ENCODE measurements around the gene OLFM2.
A peak's percentile ranks its signal among the peaks of the same experiment; 100 is the strongest.
"Not testable (repeated sequence)": the region's sequence is repeated elsewhere in the genome, so short reads cannot be mapped to it uniquely, and the experiment has no call there.

Gene OLFM2

GRCh38 chr19:9834726-9835506 lies 101.4 kb downstream of the OLFM2 start, which contains the start of gene PIN1:
Gene PIN1 (plus strand): TSS chr19:9835318. CDS start chr19:9835345, 27 bp downstream.
- Histone ChIP-seq H3K4me1 (ENCODE audit: control insufficient read depth, insufficient read depth, low read length) (no peaks in the 10 kb centered on the region), H3K36me3 (ENCODE audit: control insufficient read depth, insufficient read depth, low read length) (0 out of 2 replicates have a peak, but pooled peaks cover 4% of the 10 kb centered on the region), H3K27ac (ENCODE audit: low read length) (no peak within 1 kb of the TSS), H3K27me3 (ENCODE audit: control insufficient read depth, insufficient read depth, low read length) (no peaks in the 10 kb centered on the region), H3K9me3 (ENCODE audit: control insufficient read depth, insufficient read depth, low read length) (no peaks in the 10 kb centered on the region), H3K4me3 (ENCODE audit: low read length) (peak within 1 kb of the TSS; percentile 91)
- peak; percentile 92 for DNase-seq (ENCODE audit: low read depth, low spot score)
- WGBS (ENCODE audit: insufficient coverage, insufficient read length) = no CpG with 5 or more reads among the region's 73 CpGs

DNA sequence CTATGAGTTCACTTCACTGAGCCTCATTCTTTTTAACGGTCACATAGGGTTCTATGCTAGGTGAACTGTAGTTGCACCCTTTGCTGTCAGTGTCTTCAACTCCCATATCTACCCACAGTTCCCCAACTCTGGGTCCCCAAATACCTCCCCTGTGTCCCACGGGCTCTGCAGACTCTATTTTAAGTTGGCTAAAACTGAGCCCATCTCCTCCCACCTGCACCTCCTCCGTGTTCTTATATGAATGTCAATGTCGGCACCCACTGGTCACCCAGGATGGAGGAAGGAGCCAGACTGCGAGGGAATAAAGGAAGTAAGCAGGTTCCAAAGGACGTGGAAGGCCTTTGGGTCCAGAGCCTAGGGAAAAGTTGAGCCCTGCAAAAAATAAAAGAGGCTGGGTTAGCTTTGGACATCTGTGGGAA lies 102.0 kb downstream of the OLFM2 start:
- H3K4me1 ChIP-seq (ENCODE audit: control insufficient read depth, insufficient read depth, low read length) = no peaks in the 10 kb centered on the region
- no peak overlapping the region for H3K27ac ChIP-seq (ENCODE audit: low read length)
- no peak for DNase-seq (ENCODE audit: low read depth, low spot score)
- H3K4me3 ChIP-seq (ENCODE audit: low read length) = peak overlapping the region; percentile 16; the same call in 1 of the 2 replicates
- no CpG with 5 or more reads among the region's 6 CpGs for WGBS (ENCODE audit: insufficient coverage, insufficient read length)
- 0 out of 2 replicates have a peak, but pooled peaks cover 4% of the 10 kb centered on the region for H3K36me3 ChIP-seq (ENCODE audit: control insufficient read depth, insufficient read depth, low read length)
- H3K9me3 ChIP-seq (ENCODE audit: control insufficient read depth, insufficient read depth, low read length) = no peaks in the 10 kb centered on the region
- H3K27me3 ChIP-seq (ENCODE audit: control insufficient read depth, insufficient read depth, low read length) = no peaks in the 10 kb centered on the region

DNA sequence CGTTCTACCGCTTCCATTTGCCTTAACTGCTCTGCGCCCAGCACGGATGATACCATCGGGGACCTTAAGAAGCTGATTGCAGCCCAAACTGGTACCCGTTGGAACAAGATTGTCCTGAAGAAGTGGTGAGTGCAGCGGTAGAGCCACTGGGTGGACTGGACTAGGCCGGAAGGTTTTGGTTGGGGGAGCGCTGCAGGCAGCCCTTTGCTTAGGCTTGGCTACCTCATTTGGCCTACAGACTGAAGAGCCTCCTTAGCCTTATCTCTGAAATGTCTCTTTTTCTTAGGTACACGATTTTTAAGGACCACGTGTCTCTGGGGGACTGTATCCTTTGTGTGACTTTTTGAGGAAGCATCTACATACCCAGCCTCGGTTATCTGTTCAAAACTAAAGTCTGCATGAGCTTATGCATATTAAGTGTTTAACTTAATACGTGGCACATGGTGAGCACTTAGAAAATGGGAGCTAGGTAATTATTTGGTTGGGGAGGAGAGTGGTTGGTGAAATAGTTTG lies 107.7 kb downstream of the OLFM2 start:
- Histone ChIP-seq H3K27me3 (ENCODE audit: control insufficient read depth, insufficient read depth, low read length) (no peaks in the 10 kb centered on the region), H3K4me3 (ENCODE audit: low read length) (peak overlapping the region; percentile 93), H3K36me3 (ENCODE audit: control insufficient read depth, insufficient read depth, low read length) (no peaks in the 10 kb centered on the region), H3K4me1 (ENCODE audit: control insufficient read depth, insufficient read depth, low read length) (peaks cover 2% of the 10 kb centered on the region; the same call in 1 of the 2 replicates), H3K27ac (ENCODE audit: low read length) (no peak overlapping the region), H3K9me3 (ENCODE audit: control insufficient read depth, insufficient read depth, low read length) (no peaks in the 10 kb centered on the region)
- DNase-seq (ENCODE audit: low read depth, low spot score) = no peak
- WGBS (ENCODE audit: insufficient coverage, insufficient read length) = no CpG with 5 or more reads among the region's 13 CpGs

DNA sequence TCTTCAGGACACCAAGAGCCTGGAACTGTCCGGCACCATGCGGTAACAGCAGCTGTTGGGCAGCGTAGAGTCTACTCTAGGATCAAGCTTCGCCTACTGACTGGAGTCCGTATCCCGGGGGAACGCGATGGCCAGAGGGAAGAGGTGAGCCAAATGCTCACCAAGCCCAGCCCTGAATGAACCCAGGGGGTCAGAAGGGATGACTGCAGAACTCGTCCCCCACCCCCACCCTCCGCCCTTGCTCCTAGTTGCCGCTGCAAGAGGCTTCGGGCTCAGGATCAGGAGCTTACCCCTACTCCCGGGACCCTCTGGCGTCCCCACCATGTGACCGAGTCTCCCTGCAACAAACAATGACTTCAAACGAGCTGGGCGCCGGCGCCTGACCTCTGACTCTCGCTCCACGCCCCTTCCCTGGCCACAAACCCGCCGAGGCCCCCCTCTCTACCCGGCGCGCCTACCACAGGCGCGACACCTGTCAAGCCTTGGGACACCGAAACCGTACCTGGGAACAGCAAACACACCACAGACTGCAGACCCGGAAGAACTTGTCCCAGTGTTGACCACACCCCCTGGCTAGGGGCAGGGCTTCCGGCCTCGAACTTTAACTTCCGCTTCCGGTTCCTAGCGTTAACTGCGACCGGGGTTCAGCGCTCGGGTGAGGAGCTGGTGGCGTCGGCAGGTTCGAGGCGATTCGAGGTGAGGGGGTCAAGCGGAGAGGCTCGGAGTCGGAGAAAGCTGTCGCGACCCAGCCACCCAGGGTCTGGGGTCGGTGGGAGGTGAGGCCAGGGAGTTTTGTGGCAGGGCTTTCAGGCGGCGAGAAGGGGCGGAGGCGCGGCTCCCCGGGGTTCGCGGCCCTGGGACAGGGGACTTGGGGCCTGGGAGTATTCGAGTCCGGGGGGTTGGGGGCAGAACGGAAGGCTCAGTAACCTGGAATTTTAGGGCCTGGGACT lies 108.8 kb downstream of the OLFM2 start, which contains the start of gene UBL5:
UBL5 (plus strand) TSS at position 630 of the 950 bp plus-strand sequence. CDS start 420 bp downstream, outside the sequence.
- Histone ChIP-seq H3K27me3 (ENCODE audit: control insufficient read depth, insufficient read depth, low read length) (no peaks in the 10 kb centered on the region), H3K9me3 (ENCODE audit: control insufficient read depth, insufficient read depth, low read length) (no peaks in the 10 kb centered on the region), H3K27ac (ENCODE audit: low read length) (no peak within 1 kb of the TSS), H3K4me3 (ENCODE audit: low read length) (peak within 1 kb of the TSS; percentile 93), H3K4me1 (ENCODE audit: control insufficient read depth, insufficient read depth, low read length) (peaks cover 2% of the 10 kb centered on the region; the same call in 1 of the 2 replicates), H3K36me3 (ENCODE audit: control insufficient read depth, insufficient read depth, low read length) (no peaks in the 10 kb centered on the region)
- WGBS (ENCODE audit: insufficient coverage, insufficient read length) = no CpG with 5 or more reads among the region's 62 CpGs
- DNase-seq (ENCODE audit: low read depth, low spot score) = peak; percentile 85

DNA sequence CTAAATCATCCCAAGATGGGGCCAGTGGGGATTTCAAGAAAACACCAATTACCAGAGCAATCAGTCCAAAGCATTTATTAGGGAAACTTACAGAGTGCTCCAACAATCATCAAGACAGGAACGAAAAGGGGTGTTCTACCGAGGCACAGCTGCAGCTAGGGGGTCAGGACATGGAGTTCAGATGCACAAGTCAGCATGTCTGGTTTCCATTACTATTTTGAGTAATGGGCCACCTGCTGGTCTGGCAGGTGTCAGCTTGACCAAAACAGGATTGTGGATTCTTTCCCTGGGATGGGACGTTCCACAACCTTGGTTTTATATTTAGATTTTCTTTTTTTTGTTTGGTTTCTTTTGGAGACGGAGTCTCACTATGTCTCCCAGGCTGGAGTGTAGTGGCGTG lies 112.5 kb downstream of the OLFM2 start:
- peaks cover 2% of the 10 kb centered on the region; the same call in 1 of the 2 replicates for H3K4me1 ChIP-seq (ENCODE audit: control insufficient read depth, insufficient read depth, low read length)
- H3K27me3 ChIP-seq (ENCODE audit: control insufficient read depth, insufficient read depth, low read length) = no peaks in the 10 kb centered on the region
- no CpG with 5 or more reads among the region's 5 CpGs for WGBS (ENCODE audit: insufficient coverage, insufficient read length)
- H3K36me3 ChIP-seq (ENCODE audit: control insufficient read depth, insufficient read depth, low read length) = no peaks in the 10 kb centered on the region
- no peak overlapping the region for H3K4me3 ChIP-seq (ENCODE audit: low read length)
- H3K9me3 ChIP-seq (ENCODE audit: control insufficient read depth, insufficient read depth, low read length) = no peaks in the 10 kb centered on the region
- no peak for DNase-seq (ENCODE audit: low read depth, low spot score)
- no peak overlapping the region for H3K27ac ChIP-seq (ENCODE audit: low read length)

- not testable (repeated sequence) for H3K27ac ChIP-seq (ENCODE audit: low read length); H3K4me3 ChIP-seq (ENCODE audit: low read length); H3K9me3 ChIP-seq (ENCODE audit: control insufficient read depth, insufficient read depth, low read length); DNase-seq (ENCODE audit: low read depth, low spot score); H3K27me3 ChIP-seq (ENCODE audit: control insufficient read depth, insufficient read depth, low read length); H3K4me1 ChIP-seq (ENCODE audit: control insufficient read depth, insufficient read depth, low read length); H3K36me3 ChIP-seq (ENCODE audit: control insufficient read depth, insufficient read depth, low read length)
- WGBS (ENCODE audit: insufficient coverage, insufficient read length) = no CpG with 5 or more reads among the region's 8 CpGs
Measured at GRCh38 chr19:9820034-9820433, 116.3 kb downstream of the OLFM2 start.

DNA sequence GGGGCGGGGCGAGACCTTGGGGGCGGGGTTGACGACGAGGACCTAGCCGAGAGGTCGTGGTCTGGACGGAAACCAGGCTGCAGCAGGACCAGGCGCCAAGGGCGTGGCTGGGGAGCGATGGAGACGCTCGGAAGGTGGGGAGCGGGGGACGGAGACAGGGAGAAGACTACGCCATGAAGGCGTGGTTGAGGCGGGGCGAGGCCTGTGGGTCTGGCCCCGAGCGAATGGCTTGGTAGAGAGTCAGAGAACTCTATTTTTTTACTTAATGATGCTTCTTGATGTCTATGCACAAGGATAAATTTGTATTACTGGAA lies 116.8 kb downstream of the OLFM2 start:
- Histone ChIP-seq H3K27ac (ENCODE audit: low read length) (no peak overlapping the region), H3K4me3 (ENCODE audit: low read length) (no peak overlapping the region), H3K4me1 (ENCODE audit: control insufficient read depth, insufficient read depth, low read length) (no peaks in the 10 kb centered on the region), H3K27me3 (ENCODE audit: control insufficient read depth, insufficient read depth, low read length) (no peaks in the 10 kb centered on the region), H3K36me3 (ENCODE audit: control insufficient read depth, insufficient read depth, low read length) (no peaks in the 10 kb centered on the region), H3K9me3 (ENCODE audit: control insufficient read depth, insufficient read depth, low read length) (no peaks in the 10 kb centered on the region)
- WGBS (ENCODE audit: insufficient coverage, insufficient read length) = no CpG with 5 or more reads among the region's 21 CpGs
- peak; percentile 93 for DNase-seq (ENCODE audit: low read depth, low spot score)

DNA sequence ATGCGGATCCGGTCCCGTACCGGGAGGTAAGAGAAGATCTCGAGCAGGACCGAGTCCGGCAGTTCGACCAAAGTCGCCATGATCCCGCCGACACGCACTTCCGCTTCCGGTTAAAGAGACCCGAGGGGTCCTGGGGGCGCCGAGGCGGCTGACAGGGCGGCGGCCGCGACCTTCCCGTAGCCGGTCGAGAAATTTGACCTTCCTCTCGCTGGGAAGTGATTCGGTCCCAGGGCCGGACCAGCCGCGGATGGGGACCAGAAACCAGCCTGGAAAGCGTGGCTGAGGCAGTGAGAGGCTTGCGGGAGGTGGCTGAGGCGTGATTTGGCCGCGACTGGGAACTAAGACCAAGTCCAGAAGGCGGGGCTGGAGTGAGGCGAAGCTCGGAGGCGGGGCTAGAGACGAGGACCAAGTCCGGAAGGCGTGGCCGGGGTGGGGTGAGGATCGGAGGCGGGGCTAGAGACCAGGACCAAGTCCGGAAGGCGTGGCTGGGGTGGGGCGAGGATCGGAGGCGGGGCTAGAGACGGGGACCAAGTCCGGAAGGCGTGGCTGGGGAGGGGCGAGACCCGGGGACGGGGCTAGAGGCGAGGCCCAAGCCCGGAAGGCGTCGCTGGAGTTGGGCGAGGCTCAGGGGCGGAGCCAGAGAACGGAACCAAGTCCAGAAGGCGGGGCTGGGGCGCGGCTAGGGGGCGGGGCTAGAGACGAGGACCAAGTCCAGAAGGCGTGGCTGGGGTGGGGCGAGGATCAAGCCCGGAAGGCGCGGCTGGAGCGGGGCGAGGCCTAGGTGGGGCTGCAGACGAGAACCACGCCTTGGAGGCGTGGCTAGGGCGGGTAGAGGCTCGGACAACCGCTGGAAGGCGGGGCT lies 117.3 kb downstream of the OLFM2 start, which contains the start of gene FBXL12:
FBXL12 (minus strand) TSS at position 346 of the 862 bp plus-strand sequence; CDS start at position 80, 266 bp downstream.
- WGBS (ENCODE audit: insufficient coverage, insufficient read length) = no CpG with 5 or more reads among the region's 82 CpGs
- no peaks in the 10 kb centered on the region for H3K27me3 ChIP-seq (ENCODE audit: control insufficient read depth, insufficient read depth, low read length)

DNA sequence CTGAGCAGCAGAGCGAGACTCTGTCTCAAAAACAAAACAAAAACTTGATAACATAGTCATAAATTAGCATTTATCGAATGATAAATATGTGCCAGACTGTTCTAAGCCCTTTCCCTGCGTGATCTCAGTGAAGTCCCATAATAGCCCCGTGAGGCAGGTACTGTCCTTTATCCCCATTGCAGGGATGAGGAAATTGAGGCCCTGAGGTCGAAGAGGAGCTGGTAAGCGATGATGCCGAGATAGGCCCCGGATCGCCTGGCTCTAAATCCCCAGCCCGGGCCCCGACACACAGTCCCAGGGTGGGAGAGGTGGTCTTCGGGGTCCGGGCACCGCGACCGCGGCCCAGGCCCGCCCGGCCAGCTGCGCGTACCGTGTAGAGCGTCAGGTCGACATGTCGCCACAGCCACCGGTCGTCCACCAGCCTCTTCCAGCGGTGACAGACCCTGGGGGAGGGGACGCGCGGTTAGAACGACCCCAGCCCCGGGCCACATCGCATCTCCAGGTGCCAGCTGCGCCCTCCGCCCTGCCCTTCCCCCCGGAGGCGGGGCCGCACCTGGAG lies 118.1 kb downstream of the OLFM2 start:
- no CpG with 5 or more reads among the region's 39 CpGs for WGBS (ENCODE audit: insufficient coverage, insufficient read length)
- no peak for DNase-seq (ENCODE audit: low read depth, low spot score)
- H3K9me3 ChIP-seq (ENCODE audit: control insufficient read depth, insufficient read depth, low read length) = no peaks in the 10 kb centered on the region
- H3K27me3 ChIP-seq (ENCODE audit: control insufficient read depth, insufficient read depth, low read length) = no peaks in the 10 kb centered on the region
- peak overlapping the region; percentile 75 for H3K4me3 ChIP-seq (ENCODE audit: low read length)
- H3K36me3 ChIP-seq (ENCODE audit: control insufficient read depth, insufficient read depth, low read length) = no peaks in the 10 kb centered on the region
- no peaks in the 10 kb centered on the region for H3K4me1 ChIP-seq (ENCODE audit: control insufficient read depth, insufficient read depth, low read length)
- H3K27ac ChIP-seq (ENCODE audit: low read length) = no peak overlapping the region

More for the DNA sequence above, 117.3 kb downstream of the OLFM2 start, which contains the start of gene FBXL12:
- no peaks in the 10 kb centered on the region for H3K9me3 ChIP-seq (ENCODE audit: control insufficient read depth, insufficient read depth, low read length)
- H3K36me3 ChIP-seq (ENCODE audit: control insufficient read depth, insufficient read depth, low read length) = no peaks in the 10 kb centered on the region
- H3K27ac ChIP-seq (ENCODE audit: low read length) = no peak within 1 kb of the TSS
- H3K4me3 ChIP-seq (ENCODE audit: low read length) = peak within 1 kb of the TSS; percentile 75
- no peaks in the 10 kb centered on the region for H3K4me1 ChIP-seq (ENCODE audit: control insufficient read depth, insufficient read depth, low read length)
- peak; percentile 99 for DNase-seq (ENCODE audit: low read depth, low spot score)
